OCI-LY1 (cell line): ENCODE results near the gene NINJ2.

ENCODE experiments used
- H2AFZ ChIP-seq: fragments of 200-600 bp; sonication (generic), shearing (Covaris generic); 2 replicates; pipeline ENCODE4 v1.6.0; 2014; ENCODE audit warnings: antibody characterized with exemption, mild to moderate bottlenecking, low read length
- H3F3A ChIP-seq: fragments of 200-600 bp; sonication (generic), shearing (Covaris generic); 2 replicates; pipeline ENCODE4 v1.6.0; 2014; ENCODE audit warnings: mild to moderate bottlenecking, antibody characterized with exemption, low read length, moderate library complexity; ENCODE audit not compliant: insufficient read depth
- H3K27ac ChIP-seq: fragments of 200-600 bp; sonication (generic); 2 replicates; pipeline ENCODE4 v1.5.1; 2014; ENCODE audit warnings: low read length, mixed run types, mild to moderate bottlenecking, low read depth; ENCODE audit not compliant: poor library complexity, severe bottlenecking
- H3K27me3 ChIP-seq: fragments of 200-600 bp; sonication (generic); 2 replicates; pipeline ENCODE4 v1.6.0; 2014; ENCODE audit warnings: antibody characterized with exemption, mild to moderate bottlenecking, low read length, moderate library complexity; ENCODE audit not compliant: insufficient read depth
- H3K36me3 ChIP-seq: fragments of 200-600 bp; sonication (generic); 2 replicates; pipeline ENCODE4 v1.6.1; 2014; ENCODE audit warnings: mild to moderate bottlenecking, antibody characterized with exemption, low read length, moderate library complexity, mixed read lengths; ENCODE audit not compliant: insufficient read depth
- H3K4me1 ChIP-seq: fragments of 200-600 bp; sonication (generic); 2 replicates; pipeline ENCODE4 v1.5.1; 2014; ENCODE audit warnings: mild to moderate bottlenecking, low read length, moderate library complexity; ENCODE audit not compliant: insufficient read depth, severe bottlenecking
- H3K4me2 ChIP-seq: fragments of 200-600 bp; sonication (generic), shearing (Covaris generic); 2 replicates; pipeline ENCODE4 v1.6.1; 2014; ENCODE audit warnings: low read length
- H3K4me3 ChIP-seq: fragments of 200-600 bp; sonication (generic); 2 replicates; pipeline ENCODE4 v1.5.1; 2014; ENCODE audit warnings: low read length, low read depth, mild to moderate bottlenecking, mixed read lengths; ENCODE audit not compliant: poor library complexity, severe bottlenecking
- H3K79me2 ChIP-seq: fragments of 200-600 bp; shearing (Covaris generic); 2 replicates; pipeline ENCODE4 v1.6.1; 2016; ENCODE audit warnings: mixed run types, low read length, mixed read lengths; ENCODE audit not compliant: insufficient read depth
- H3K9ac ChIP-seq: fragments of 200-600 bp; sonication (generic), shearing (Covaris generic); 2 replicates; pipeline ENCODE4 v1.6.1; 2014; ENCODE audit warnings: mild to moderate bottlenecking, low read length, mixed read lengths
- H3K9me2 ChIP-seq: fragments of 200-600 bp; sonication (generic), shearing (Covaris generic); 2 replicates; pipeline ENCODE4 v1.6.1; 2014; ENCODE audit warnings: low read depth, mild to moderate bottlenecking, low read length, mixed read lengths
- H3K9me3 ChIP-seq: fragments of 200-600 bp; shearing (Covaris generic); 2 replicates; pipeline ENCODE4 v1.6.1; 2014; ENCODE audit warnings: low read length, mixed read lengths
- H4K20me1 ChIP-seq: fragments of 200-600 bp; sonication (generic), shearing (Covaris generic); 2 replicates; pipeline ENCODE4 v1.6.0; 2016; ENCODE audit warnings: mild to moderate bottlenecking, low read length; ENCODE audit not compliant: insufficient read depth
- EZH2 ChIP-seq: fragments of 200-600 bp; sonication (generic), shearing (Covaris generic); IDR thresholded peaks from 2 replicates; pipeline ENCODE4 v1.8.0; 2017; ENCODE audit warnings: borderline replicate concordance, mixed run types, mild to moderate bottlenecking, antibody characterized with exemption, low read length, moderate library complexity, mixed read lengths
- TF ChIP-seq, protein P1 (sequence below): fragments of 200-600 bp; sonication (generic), shearing (Covaris generic); IDR thresholded peaks from 2 replicates; pipeline ENCODE4 v1.5.1; 2017; ENCODE audit warnings: mild to moderate bottlenecking, antibody characterized with exemption, low read length, moderate library complexity, mixed read lengths

Gene NINJ2

GRCh38 chr12:553216-554000 is 109.8 kb downstream of the NINJ2 start:
- Histone ChIP-seq H3K27ac (no peak overlapping the region), H3K4me3 (no peak overlapping the region), H4K20me1 (no peaks in the 10 kb centered on the region), H3K36me3 (no peaks in the 10 kb centered on the region), H3K4me1 (no peaks in the 10 kb centered on the region), H3K9me2 (no peaks in the 10 kb centered on the region), H2AFZ (no peak overlapping the region), H3K27me3 (peaks cover 5% of the 10 kb centered on the region; the same call in 1 of the 2 replicates), H3K9me3 (no peaks in the 10 kb centered on the region), H3K4me2 (no peak overlapping the region), H3K79me2 (no peaks in the 10 kb centered on the region), H3K9ac (no peak overlapping the region), H3F3A (no peaks in the 10 kb centered on the region)
- TF ChIP-seq, protein P1, sequence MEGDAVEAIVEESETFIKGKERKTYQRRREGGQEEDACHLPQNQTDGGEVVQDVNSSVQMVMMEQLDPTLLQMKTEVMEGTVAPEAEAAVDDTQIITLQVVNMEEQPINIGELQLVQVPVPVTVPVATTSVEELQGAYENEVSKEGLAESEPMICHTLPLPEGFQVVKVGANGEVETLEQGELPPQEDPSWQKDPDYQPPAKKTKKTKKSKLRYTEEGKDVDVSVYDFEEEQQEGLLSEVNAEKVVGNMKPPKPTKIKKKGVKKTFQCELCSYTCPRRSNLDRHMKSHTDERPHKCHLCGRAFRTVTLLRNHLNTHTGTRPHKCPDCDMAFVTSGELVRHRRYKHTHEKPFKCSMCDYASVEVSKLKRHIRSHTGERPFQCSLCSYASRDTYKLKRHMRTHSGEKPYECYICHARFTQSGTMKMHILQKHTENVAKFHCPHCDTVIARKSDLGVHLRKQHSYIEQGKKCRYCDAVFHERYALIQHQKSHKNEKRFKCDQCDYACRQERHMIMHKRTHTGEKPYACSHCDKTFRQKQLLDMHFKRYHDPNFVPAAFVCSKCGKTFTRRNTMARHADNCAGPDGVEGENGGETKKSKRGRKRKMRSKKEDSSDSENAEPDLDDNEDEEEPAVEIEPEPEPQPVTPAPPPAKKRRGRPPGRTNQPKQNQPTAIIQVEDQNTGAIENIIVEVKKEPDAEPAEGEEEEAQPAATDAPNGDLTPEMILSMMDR: no peak
- no peak for TF ChIP-seq EZH2

DNA sequence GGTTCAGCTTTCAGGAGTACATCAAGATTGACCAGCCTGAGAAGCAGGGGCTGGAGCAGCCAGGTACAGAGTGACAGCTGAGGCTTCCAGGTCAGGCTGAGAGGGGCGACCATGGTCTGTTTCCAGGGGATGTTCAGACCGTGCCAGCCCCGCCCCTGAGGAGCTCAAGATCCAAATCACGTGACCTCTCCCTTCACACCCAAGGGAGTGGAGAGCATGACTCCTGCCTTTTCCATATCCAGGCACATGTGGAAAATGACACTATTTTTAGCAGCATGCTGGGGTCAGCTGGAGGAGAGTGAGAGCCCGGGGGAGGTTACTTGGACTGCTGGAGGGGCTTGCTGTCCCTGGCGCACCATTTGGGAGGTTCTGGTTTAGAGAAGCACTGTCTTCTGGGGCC is 110.8 kb downstream of the NINJ2 start:
- no peaks in the 10 kb centered on the region for H3F3A ChIP-seq
- no peak overlapping the region for H3K4me2 ChIP-seq
- H3K36me3 ChIP-seq: no peaks in the 10 kb centered on the region
- H3K79me2 ChIP-seq: no peaks in the 10 kb centered on the region
- H4K20me1 ChIP-seq: no peaks in the 10 kb centered on the region
- no peak overlapping the region for H3K9ac ChIP-seq
- H3K27ac ChIP-seq: no peak overlapping the region
- H3K9me3 ChIP-seq: no peaks in the 10 kb centered on the region
- no peaks in the 10 kb centered on the region for H3K9me2 ChIP-seq
- TF ChIP-seq, protein P1: no peak
- no peak for TF ChIP-seq EZH2
- no peak overlapping the region for H3K4me3 ChIP-seq
- H2AFZ ChIP-seq: no peak overlapping the region
- peaks cover under 1% of the 10 kb centered on the region for H3K4me1 ChIP-seq
- H3K27me3 ChIP-seq: peaks cover 5% of the 10 kb centered on the region; the same call in 1 of the 2 replicates

DNA sequence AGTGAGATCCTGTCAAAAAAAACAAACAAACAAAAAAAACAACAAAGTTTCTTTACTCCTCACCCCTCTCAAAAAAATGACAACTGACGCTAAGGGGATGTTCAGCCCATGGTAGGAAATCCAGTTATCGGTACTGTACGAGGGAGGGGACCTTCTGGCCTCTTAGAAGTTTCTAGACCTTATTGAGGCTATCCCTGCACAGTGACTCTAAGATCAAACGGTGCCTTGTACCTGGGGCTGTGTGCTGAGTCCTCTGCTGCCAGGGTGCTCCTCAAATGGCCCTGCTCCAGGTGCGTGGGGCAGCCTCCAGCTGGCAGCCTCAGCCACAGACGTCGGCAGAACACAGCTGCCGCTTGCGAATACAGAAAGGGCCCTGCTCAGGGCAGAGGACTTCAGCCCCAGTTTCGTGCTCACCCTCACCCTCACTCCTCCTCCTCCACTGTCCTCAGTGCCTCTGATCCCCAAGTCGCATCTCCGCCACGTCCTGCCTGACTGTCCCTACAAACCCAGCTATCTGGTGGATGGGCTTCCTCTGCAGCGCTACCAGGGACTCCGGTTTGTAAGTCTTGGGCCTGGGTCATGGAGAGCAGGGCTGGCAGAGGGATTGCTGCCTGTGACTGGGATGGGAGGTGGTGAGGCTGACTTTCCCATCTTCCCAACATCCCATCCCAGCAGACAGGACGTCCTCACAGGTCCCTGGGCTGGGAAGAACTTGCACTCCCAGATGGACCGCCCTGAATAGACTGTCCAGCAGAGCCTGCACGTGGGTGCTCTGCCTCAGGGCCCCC is 112.6 kb downstream of the NINJ2 start:
- Histone ChIP-seq H3K4me1 (peaks cover 12% of the 10 kb centered on the region), H3K79me2 (no peaks in the 10 kb centered on the region), H3K9me3 (no peaks in the 10 kb centered on the region), H3K9ac (no peak overlapping the region), H2AFZ (no peak overlapping the region), H3K4me2 (no peak overlapping the region), H3F3A (no peaks in the 10 kb centered on the region), H3K27ac (no peak overlapping the region), H3K9me2 (no peaks in the 10 kb centered on the region), H3K4me3 (no peak overlapping the region), H3K36me3 (no peaks in the 10 kb centered on the region), H3K27me3 (peaks cover 5% of the 10 kb centered on the region; the same call in 1 of the 2 replicates), H4K20me1 (no peaks in the 10 kb centered on the region)
- no peak for TF ChIP-seq EZH2
- TF ChIP-seq, protein P1: no peak
